Measurements from ENCODE around the gene IER5L. TPM values are rescaled to one million over a fixed set of nuclear protein-coding genes. Genes with fewer than 3 reads are reported as not detected.
A peak's percentile ranks its signal among the peaks of the same experiment; 100 is the strongest.

Gene IER5L
- total and polyA plus RNA-seq, 2 donors (not counting 3 experiments of a cell fraction or from before 2014, with no cell fraction given): 5.3 to 12.3 TPM

DNA sequence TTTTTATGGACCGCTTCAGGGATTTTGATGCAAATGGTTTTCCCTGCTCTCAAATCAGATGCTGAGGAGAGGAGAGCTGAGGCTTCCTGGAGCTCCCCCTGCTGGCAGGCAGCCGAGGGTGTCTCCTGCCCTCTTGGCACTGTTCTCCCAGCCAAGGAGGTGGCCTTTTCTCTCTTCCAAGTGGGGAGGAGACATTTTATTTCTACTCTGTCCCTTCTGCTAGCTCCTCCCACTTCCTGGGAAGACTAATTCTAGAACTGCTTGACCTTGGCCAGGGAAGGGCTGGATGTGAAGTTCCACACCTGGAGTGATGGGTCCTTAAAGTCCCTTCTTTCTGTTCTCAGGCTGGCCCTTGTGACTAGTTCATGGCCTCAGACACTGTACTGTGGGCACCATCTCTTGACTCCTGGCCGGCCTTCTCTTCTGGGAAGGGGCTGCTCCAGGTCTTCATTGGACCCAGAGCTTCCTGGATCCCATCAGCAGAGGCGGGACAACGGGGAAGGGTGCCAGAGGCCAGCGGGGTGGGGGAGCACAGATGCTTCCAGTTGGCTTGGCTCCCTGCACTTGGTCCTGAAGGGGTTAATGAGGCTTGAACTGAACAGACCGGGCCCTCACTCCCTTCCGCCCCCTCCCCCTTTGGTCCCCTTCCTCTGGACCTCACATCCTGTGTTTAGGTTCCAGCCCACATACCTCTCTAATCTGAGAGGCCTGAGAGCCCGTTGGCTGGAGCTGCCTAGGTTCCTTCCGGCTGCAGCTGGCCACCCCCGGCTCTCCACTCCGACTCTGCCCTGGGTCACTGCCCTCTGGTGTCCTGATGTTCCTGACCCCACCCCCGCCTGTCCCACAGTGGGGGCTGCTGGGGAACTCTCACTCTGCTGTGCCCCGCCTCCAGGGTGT, 34.8 kb downstream of the IER5L start:
- Histone ChIP-seq H2AFZ (ENCODE audit: low read depth, low read length) (no peak overlapping the region), H3K4me2 (ENCODE audit: insufficient read depth, low read length) (peak overlapping the region; percentile 38), H3K9me3 (replicated peaks; ENCODE audit: control insufficient read depth, insufficient read depth, low read length) (no peaks in the 10 kb centered on the region), H3K9me1 (replicated peaks; ENCODE audit: control insufficient read depth, extremely low read depth, insufficient read depth, low read length) (no peaks in the 10 kb centered on the region), H3K27me3 (ENCODE audit: control insufficient read depth in 2 of 2, insufficient read depth in 2 of 2, low read length in 2 of 2) (no peaks in the 10 kb centered on the region), H3K27ac (ENCODE audit: insufficient read depth, low read depth, low read length) (peak overlapping the region; percentile 99), H3K4me1 (ENCODE audit: control insufficient read depth, extremely low read depth, insufficient read depth, low read length) (peaks cover 56% of the 10 kb centered on the region), H3K4me3 (replicated peaks in 1 of 3; ENCODE audit: insufficient read depth in 1 of 3, low read depth in 1 of 3, low read length in 3 of 3) (peak overlapping the region in 1 of 3 experiments; percentile 8), H3K9ac (replicated peaks; ENCODE audit: extremely low read depth, insufficient read depth, low read length) (peak overlapping the region; percentile 40), H3K36me3 (ENCODE audit: control insufficient read depth in 2 of 2, extremely low read depth in 1 of 2, insufficient read depth in 2 of 2, low read length in 2 of 2) (no peaks in the 10 kb centered on the region), H3K79me2 (ENCODE audit: control insufficient read depth, insufficient read depth, low read length) (peaks cover 4% of the 10 kb centered on the region), H4K20me1 (replicated peaks; ENCODE audit: control insufficient read depth, extremely low read depth, insufficient read depth, low read length) (no peaks in the 10 kb centered on the region)
- BruUV-seq (replicated peaks): TSS peak; percentile 13
- ChIA-PET CTCF (interaction anchor here (0.6 to 9.5 kb wide), 41 partner anchors 8 to 594 kb away, joined by 3 to 287 read pairs (median 5); partner anchors contain the start of genes C9orf50, CRAT, IER5L and NTMT1), POLR2A (interaction anchor here (0.5 to 2.2 kb wide), 10 partner anchors 14 to 483 kb away, joined by 3 to 14 read pairs (median 4); partner anchors contain the start of genes IER5L and NTMT1)
- TF ChIP-seq POLR2AphosphoS5 (IDR thresholded peaks at IDR 0.05; ENCODE audit: insufficient read depth, low read depth, low read length): peak; percentile 91
- TF ChIP-seq FOS (IDR thresholded peaks at IDR 0.05; ENCODE audit: borderline replicate concordance, insufficient read depth, low read length): no peak
- TF ChIP-seq, protein P1, sequence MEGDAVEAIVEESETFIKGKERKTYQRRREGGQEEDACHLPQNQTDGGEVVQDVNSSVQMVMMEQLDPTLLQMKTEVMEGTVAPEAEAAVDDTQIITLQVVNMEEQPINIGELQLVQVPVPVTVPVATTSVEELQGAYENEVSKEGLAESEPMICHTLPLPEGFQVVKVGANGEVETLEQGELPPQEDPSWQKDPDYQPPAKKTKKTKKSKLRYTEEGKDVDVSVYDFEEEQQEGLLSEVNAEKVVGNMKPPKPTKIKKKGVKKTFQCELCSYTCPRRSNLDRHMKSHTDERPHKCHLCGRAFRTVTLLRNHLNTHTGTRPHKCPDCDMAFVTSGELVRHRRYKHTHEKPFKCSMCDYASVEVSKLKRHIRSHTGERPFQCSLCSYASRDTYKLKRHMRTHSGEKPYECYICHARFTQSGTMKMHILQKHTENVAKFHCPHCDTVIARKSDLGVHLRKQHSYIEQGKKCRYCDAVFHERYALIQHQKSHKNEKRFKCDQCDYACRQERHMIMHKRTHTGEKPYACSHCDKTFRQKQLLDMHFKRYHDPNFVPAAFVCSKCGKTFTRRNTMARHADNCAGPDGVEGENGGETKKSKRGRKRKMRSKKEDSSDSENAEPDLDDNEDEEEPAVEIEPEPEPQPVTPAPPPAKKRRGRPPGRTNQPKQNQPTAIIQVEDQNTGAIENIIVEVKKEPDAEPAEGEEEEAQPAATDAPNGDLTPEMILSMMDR (IDR thresholded peaks at IDR 0.05; ENCODE audit: extremely low read depth in 1 of 2, insufficient read depth in 1 of 2, low read depth in 1 of 2, low read length in 2 of 2): peak; percentile 97 to 98
- FAIRE-seq: peak; percentile 98
- dilution Hi-C loops (cut with MboI; ENCODE audit: extremely low pct_ligation_motif_present, low sequenced_read_pairs): no loop called here
- intact Hi-C loops (cut with micrococcal nuclease): loop anchor here (1.0 to 2.0 kb wide), 5 partner anchors 24 to 353 kb away; no protein-coding TSS in a partner anchor
- peak; percentile 88 for DNase-seq (ENCODE audit: low read depth, low spot score)

Data from endothelial cell of umbilical vein (primary cell).